Mesenteric fat pad (tissue), 1 donor: ENCODE results near the gene UBTF. TPM values are rescaled to one million over a fixed set of nuclear protein-coding genes. Genes with fewer than 3 reads are reported as not detected.
"Not testable (repeated sequence)": the region's sequence is repeated elsewhere in the genome, so short reads cannot be mapped to it uniquely, and the experiment has no call there.

Experiments used
- DNase-seq: peaks from one replicate; pipeline ENCODE4 v3.0.0-alpha.2; 2020; ENCODE audit warnings: low spot score
- total RNA-seq: library from RNA; stranded (reverse); fragmentation: NEBNext Ultra II Directional; extraction: Animal tissue kit (Norgen Biotek cat#: 25700); gene quantifications from one replicate; pipeline ENCODE4 v1.2.1, GENCODE V29; 2021
- donor health status: DM: yes; HTN: yes; CAD: no.

The UBTF gene
- total RNA-seq, 1 donor from 2014 or later = 41.2 TPM

DNA sequence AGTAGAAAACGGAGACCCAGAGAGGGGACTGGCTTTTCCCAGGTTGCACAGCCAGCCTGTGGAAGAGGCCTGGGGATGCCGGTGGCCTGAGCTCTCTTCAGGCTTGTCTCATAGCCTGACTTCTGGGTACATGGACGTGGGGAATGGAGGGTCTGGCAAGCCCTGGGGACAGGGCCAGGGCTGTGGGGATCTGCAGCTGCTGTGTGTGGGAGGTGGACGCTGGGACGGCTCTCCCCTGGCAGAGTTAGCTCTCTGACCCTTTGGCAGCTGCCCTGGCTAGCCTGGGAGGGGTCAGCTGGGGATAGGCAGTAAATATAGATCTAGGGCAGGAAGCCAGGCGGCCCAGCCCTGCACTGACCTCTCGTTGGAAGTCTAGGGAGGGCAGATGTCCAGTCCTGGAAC is 28.0 kb upstream of the UBTF start:
- DNase-seq = no peak

DNA sequence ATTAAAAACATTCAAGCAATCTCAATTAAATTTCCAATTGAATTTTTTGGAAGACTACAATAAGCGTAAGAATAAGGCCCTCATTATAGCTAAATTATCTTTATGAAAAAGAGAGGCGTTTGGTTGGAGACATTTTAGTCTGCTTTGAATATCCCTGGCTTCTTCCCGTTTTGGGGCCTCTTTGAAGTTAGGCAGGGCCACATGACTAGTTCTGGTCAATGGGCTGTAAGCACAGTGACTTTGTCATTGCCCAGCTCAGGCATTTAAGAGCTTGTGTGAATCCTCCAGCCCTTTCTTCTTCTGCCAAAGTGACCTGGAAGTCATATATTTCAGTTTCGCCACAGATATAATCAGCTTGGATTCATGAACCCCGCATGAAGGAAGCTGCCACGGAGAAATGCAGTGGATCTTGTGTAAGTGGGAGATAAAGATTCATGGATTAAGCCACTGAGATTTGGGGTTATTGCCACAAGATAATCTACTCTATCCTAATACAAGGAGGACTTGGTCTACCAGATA is 21.7 kb upstream of the UBTF start:
- no peak for DNase-seq

DNA sequence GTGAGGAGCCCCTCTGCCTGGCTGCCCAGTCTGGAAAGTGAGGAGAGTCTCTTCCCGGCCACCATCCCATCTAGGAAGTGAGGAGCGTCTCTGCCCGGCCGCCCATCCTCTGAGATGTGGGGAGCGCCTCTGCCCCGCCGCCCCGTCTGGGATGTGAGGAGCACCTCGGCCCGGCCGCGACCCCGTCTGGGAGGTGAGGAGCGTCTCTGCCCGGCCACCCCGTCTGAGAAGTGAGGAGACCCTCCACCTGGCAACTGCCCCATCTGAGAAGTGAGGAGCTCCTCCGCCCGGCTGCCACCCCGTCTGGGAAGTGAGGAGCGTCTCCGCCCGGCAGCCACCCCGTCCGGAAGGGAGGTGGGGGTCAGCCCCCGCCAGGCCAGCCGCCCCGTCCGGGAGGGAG is 18.4 kb upstream of the UBTF start:
- not testable (repeated sequence) for DNase-seq

DNA sequence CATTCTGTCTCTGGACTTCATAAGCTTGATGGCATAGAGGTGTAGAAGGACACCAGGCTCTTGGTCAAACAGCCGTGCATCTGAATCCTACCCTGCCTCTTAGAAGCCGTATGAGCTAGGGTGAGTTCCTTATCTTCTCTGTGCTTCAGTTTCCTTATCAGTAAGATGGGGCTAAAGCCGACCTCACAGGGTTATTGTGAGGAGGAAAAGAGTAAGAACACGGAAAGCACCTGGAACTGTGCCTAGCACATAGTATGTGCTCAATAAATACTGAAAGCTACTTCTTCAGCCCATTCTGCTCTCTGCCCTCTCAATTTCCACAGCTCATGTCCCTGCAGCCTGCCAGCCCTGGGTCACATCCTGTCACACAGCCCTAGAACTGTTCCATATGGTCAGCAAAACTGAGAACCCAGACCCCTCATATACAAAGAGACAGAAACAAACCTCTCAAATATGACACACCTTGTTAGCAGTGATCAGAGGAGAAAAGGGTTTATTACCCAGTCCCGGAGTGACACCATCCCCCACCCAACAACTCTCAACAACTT is 17.0 kb upstream of the UBTF start:
- no peak for DNase-seq

DNA sequence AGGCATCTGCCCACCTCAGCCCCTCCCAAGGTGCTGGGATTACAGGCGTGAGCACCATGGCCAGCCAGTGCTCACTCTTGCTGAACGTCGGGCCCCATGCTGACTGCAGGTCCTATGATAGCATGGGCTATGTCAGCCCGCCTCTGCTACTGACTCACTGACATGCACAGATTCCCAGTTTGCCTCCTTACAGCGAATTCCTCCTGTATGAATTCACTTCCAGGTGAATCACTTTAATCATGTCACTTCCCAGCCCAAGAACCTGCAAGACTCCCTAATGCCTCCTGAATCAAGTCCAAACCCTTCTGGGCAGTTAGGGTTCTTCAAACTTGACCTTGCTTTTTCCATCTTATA is 16.1 kb upstream of the UBTF start:
- DNase-seq = no peak

DNA sequence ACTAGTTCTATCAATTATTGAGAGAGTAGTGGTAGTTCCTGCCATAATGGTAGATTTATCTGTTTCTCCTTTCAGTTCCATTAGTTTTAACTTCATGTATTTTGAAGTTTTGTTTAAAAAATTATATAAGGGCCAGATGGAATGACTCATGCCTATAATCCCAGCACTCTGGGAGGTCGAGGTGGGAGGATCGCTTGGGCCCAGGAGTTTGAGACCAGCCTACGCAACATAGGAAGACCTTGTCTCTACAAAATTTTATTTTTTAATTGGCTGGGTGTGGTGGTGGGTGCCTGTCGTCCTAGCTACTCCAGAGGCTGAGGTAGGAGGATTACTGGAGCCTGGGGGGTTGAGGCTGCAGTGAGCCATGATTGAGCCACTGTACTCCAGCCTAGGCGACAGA is 14.1 kb upstream of the UBTF start:
- DNase-seq = no peak

DNA sequence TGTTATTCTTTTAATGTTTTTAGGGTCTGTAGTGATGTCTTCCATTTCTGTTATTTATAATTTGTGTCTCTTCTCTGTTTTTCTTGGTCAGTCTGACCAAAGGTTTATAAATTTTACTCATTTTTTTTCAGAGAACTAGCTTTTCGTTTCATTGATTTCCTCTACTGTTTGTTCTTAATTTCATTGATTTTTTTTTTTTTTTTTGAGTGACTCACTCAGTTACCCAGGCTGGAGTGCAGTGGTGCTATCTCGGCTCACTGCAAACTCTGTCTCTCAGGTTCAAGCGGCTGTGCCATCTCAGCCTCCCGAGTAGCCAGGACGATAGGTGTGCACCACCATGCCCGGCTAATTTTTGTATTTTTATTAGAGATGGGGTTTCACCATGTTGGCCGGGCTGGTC is 12.6 kb upstream of the UBTF start:
- DNase-seq = no peak

DNA sequence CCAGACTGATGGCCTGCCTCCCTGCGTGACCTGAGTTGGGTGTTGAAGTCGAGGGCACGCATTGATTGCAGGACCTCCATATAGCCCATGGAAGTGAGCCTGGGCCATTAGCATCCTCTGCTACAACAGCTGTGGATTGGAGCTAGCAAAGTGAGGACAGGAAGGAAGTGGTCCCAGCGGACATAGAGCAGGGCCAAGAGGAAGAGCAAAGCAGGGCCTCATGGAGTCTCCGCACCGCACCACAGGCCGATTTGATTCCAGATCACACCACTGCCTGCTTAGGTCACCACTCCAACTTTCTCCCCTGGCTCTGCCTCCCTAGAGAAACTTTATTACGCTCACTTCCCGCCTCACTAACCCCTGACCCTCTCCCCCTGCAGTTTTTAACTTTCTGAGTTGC is 10.7 kb upstream of the UBTF start:
- no peak for DNase-seq

DNA sequence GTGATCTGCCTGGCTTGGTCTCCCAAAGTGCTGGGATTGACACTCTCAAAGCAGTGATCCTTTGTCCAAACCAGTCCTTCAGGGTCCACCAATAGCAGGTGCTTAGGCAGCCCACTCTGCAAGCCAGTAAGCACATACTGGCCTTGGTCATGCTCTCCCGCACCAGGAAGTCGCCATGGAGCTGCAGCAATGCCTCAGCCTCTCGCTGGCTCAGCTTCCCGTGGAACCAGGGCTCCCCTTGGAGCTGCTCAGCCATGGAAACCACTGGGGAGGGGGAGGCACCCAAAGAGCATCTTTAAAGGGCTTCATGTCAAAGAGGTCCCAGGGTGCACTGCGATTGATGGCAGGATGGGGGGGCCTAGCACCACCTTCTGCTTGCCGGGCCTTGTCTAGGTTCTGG is 9.6 kb upstream of the UBTF start:
- no peak for DNase-seq

DNA sequence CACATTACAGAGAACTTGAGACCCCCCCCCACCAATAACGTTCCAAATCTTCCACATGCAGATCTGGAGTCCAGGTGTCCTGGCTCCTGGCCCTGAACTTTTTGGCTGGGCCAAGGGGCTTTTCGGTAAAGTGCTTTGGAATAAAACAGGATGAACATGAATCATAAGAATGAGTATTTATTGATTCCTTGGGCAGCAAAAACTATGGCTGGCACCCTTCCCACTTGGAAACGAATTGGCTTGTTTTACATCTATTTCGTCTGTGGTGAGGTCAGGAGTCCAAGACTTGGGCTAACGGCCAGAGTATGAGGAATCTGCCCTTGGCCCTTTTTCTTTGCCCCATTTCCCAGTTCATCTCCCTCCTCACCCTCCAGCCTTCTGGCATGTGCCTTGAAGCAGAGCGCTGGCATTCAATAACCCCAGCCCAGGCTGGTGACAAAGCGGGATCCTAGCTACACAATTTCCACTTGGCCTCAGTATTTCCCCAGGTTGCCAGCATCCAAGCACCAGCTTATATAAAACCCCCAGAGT is 4.1 kb upstream of the UBTF start:
- DNase-seq = no peak

DNA sequence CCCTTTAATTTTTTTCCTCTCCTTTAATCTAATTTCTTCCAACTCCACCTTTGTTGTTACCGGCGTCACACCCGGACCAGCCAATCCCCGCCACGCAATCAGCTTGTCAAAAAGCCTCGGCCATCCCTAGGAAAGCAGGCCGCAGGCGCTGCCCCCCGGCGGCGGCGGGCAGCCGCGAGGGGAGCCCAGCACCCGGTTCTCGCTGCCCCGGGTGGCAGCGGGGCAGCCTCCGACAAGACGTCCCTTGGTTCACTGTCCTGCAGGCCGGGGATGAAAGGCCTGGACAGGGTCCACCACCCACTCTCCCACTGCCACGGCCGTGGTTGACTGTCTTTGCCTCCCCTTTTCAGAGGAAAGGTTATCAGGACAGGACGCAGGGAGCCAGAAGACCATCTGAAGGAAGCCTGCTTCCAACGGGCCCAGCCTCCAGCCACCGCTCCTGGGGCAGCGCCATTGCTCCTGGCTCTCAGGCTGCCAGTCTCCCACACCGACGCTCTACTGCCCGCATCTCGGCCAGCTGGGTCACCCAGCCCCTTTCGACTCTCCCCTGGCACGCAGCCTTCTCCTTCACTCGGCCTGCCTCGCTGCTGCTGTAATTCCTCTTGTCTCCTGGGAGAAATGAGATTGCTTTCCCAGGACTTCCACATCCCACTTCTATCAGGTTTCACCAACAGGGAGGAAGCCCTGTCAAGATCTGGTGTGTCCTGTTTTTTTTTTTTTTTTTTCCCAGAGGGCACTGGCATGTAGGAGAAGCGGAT is 2.8 kb upstream of the UBTF start:
- DNase-seq = peak; percentile 92

DNA sequence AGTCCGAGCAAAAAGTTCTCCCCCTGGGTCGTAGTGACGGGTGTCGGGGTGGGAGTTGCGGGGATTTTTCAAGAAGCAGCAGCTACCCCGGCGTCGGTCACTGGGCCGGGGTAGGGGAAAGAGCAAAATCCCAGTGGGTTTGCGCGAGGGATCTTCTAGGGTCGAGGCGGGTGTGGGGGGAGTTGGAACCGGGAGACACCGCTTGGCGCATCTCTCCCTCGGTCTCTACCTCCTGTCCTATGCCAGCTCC is 2.3 kb upstream of the UBTF start:
- DNase-seq = no peak

DNA sequence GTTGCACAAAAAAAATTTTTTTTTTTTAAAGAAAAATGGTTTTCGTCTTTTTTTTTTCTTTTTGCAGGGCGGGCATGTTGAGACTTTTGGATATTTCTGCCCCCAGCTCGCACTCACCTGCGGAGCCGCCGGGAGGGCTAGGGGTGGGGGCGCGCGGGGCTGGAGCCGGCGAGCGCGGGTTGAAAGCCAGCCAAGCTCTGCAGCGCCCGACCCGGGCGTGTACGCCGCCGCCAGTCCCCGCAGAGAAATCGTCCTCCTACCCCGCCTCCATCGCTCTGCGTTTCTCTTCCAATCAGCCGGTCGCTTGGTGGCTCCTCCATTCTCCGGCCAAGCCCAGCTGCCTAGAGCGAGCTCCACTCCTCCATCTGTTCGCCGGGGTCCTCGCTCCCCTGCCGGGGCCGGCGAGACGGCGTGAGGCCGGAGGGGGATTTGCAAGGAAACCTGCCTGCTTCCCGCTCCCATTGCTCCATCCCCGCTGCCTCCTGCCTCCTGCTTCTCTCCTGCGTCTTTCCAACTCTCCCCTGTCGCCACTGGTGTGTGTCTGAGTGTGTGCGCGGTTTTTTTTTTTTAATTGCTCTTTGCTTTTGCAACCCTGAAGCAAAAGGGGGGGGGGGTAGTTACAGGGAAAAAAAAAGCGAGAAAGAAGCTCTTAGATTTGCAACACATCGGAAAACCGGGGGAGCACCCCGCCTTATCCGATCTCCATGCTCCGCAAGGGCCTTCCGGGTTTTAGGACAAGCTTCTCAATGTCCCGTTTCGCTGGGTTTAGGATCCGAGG is 1.8 kb upstream of the UBTF start:
- no peak for DNase-seq

DNA sequence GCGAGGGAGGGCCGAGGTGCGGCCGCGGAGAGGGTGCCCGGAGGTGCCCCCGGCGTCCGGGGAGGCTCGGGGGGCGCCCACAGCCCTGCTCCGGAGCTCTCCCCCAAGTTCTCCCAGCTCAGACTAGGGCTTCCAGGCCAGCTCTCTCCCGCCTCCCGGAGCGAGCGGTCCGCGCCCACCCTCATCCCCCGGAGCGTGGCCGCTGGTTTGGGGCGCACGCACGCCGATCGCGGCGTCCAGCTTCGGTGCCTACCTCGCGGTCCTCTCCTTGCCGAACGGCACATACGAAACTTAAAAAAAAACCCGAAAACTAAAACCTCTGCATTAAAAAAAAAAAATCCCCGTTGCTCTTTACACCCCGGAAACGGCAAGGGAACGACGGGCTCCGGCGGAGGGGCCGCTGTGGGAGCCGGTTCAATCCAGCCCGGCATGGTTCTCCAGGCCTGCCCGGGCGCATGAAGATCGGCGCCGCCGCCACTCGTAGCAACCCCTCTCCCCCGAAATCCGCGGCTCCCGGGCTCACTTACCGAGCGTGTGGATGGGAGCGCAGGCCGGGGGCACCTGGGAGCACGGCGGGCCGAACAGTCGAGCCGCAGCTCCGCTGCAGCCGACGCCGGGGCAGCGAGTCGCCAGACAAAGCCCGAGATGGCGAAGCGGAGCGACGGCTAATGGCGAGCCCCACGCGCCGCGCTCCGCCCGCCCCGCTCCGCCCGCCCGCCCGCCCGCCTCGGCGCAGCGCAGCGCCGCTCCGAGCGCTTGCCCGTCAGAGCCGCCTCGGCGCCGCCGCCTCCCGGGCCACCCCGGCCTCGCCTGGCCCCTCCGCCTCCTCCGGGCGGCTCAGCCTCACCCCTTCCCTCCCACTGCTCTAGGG is 973 bp upstream of the UBTF start:
- no peak for DNase-seq

DNA sequence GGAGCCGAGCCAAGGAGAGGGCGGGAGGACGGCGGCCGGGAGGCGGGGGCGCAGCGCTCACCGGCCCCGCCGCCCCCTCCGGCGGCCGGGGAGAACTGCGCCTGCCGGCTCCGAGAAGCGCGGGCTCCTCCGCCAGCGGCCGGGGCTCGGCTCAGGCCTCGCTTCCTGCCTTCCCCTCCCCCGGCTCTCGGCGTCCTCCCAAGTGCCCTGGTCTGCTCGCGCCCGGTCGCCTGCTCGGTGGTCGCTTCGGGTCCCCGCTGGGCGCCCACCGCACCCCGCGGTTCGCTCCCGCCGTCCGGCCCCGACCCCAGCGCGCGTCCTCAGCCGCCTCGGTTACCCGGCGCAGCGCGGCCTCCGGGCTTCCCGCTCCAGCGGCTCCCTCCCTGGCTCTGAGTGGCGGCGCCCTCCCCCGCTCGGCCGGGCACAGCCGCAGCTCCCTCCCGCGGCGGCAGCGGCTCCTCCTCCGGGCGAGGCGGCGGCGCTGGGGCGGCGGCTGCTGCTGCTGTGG is 313 bp downstream of the UBTF start:
- peak; percentile 92 for DNase-seq

DNA sequence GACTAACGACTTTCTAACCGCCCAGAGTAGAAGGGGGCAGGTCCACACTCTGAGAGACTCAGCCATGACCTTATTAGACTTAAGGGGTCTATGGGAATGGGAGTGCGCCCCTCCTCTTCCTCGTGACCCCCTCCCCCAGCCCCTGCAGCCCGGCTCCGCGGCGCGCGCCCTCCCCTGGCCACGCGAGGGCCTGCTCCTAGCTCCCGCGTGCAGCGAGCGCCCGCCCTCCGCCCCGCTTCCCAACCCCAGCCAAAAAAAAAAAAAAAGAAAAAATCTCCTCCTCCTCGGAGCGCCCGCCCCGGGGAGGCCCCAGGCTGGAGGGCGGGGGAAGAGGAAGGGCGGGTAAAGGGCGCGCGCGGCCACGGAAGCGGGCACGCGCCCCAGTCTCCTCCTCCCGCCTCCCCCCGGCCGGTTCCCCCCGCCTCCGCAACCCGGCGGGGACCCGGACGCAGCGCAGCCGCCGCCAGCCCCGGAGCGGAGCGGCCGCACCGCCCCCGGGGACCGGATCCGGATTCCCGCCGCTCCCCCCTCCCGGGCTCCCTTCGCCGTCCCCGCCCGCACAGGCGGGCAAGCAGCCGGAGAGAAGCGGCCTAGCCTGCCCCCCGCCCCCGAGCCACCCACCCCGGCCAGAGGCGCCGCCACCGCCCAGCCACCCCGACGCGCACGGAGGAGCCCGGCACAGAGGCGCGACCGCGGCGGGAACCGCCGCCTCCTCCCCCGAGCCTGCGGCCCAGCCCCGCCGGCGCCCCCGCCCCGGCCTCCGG is 949 bp downstream of the UBTF start:
- DNase-seq = peak; percentile 96

DNA sequence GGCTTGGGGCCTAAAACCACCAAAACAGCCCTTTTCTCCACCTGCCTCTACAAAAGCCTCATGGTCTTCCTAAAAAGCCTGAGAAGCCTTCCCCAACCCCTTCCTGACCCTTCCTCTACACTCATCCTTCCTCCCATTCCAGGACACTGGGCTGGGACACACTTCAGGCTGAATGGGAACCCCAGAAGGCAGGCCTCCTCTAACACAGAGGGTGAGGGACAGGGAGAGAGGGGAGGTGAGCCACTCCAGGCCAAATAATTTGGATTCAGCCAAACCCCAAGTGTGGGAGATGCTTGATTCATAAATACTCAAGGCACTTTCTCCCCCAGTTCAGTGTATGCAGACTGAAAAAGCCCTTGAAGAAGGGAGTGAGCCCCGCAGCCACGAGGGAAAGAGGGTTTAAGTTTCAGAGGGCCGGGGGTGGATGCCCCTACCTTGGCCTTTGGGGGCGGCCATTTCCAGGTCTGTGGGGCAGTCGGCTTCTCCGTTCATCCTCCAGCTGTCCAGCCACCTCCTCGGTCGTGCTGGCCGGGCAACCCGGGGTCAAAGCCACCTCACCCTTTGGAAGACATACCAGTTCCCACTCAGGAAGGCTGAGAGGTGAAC is 1.6 kb downstream of the UBTF start:
- no peak for DNase-seq

DNA sequence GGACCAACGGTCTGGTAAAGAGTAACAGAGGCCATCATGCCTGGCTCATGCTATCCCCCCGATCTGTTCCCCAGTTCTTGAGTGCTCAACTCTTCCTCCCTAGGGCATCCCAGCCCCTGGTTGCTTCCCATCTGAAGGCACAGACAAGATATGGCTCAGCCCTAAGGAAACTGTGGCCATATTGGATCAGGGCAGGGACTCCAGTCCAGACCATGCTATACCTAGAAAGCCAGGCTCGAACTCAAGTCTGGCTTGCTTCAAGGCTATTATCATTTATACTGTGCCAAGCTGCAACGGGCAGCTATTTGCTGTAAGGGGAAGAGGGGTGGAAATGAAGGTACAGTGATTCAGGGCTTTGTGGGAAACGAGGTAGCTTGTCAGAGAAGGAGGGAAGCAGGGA is 2.8 kb downstream of the UBTF start:
- no peak for DNase-seq

DNA sequence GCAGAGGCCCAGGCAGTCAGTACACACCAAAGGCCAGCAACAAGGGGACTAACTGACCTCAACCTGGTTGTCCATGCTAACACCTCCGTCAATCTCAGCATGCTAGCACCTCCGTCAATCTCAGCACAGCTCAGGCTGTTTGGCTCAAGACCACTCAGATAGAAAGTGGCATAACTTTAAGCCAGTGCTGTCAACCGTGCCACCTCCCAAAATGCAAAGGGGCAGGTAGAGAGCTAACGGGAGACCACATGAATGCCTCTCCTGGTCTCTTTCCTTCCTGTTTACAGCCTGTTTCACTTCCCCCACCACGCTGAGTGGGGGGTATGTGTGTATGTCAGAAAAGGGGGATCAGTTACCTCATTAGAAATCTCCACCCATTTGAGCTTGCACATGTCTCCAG is 3.3 kb downstream of the UBTF start:
- DNase-seq = no peak

DNA sequence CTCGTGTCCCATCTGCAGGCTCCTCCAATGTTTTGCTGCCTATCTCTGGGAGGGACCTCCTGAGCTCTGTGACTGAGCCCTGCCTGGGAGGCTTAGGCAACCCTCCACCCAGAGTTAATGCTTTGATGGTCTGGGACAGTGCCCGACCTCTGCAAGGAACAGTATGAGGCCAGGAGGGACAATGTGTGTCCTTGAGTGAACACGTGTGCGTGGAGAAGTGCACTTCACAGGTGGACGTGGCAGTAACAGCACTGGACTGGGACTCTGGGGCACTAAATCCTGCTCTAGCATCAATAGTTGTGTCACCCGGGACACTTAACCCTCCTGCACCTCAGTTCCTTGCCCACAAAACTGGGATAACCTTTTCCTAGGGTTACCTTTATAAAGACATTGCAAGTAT is 4.6 kb downstream of the UBTF start:
- no peak for DNase-seq
